ENCODE data around the gene SCYGR5. TPM values are rescaled to one million over a fixed set of nuclear protein-coding genes. Genes with fewer than 3 reads are reported as not detected.

SCYGR5 gene
- total RNA-seq, 3 donors from 2014 or later (not counting 1 experiment from before 2014, with no cell fraction given) = not detected

- Mint-ChIP-seq H3K27me3 (ENCODE audit: low read depth in 2 of 2) (peaks cover 0 to 17% of the 10 kb centered on the region in 2 donors), H3K27ac (no peak overlapping the region), H3K36me3 (no peaks in the 10 kb centered on the region), H3K4me1 (no peaks in the 10 kb centered on the region), H3K4me3 (no peak overlapping the region), H3K9me3 (no peaks in the 10 kb centered on the region)
- no peak for TF ChIP-seq CTCF (IDR thresholded peaks at IDR 0.05)
- H3K27me3 ChIP-seq (ENCODE audit: control insufficient read depth, insufficient read depth, low read length) = no peaks in the 10 kb centered on the region
- DNase-seq (no peak), ATAC-seq (no peak)
- no peaks in the 10 kb centered on the region for H3K36me3 ChIP-seq (ENCODE audit: control insufficient read depth, insufficient read depth, low read length)
- intact Hi-C loops (cut with micrococcal nuclease) = no loop called here
- no peaks in the 10 kb centered on the region for H3K9me3 ChIP-seq (ENCODE audit: control insufficient read depth, insufficient read depth, low read length)
- 72% methylated on average over 5 of the region's 6 CpGs for WGBS (ENCODE audit: insufficient coverage)
- no peaks in the 10 kb centered on the region for H3K4me1 ChIP-seq (ENCODE audit: control insufficient read depth, insufficient read depth, low read length)
- H3K4me3 ChIP-seq (ENCODE audit: low read length) = no peak overlapping the region
- H3K27ac ChIP-seq (ENCODE audit: low read length) = no peak overlapping the region
These were observed 33.8 kb upstream of the SCYGR5 start for GRCh38 chr2:227632827-227633226.

GRCh38 chr2:227634201-227634600, 32.4 kb upstream of the SCYGR5 start:
- H3K9me3 ChIP-seq (ENCODE audit: control insufficient read depth, insufficient read depth, low read length) = no peaks in the 10 kb centered on the region

GRCh38 chr2:227642656-227643055, 23.9 kb upstream of the SCYGR5 start:
- ATAC-seq = no peak
- no peaks in the 10 kb centered on the region for H3K4me1 Mint-ChIP-seq
- Histone ChIP-seq H3K4me3 (ENCODE audit: low read length) (no peak overlapping the region), H3K27ac (ENCODE audit: low read length) (no peak overlapping the region), H3K27me3 (ENCODE audit: control insufficient read depth, insufficient read depth, low read length) (peaks cover 2% of the 10 kb centered on the region), H3K9me3 (ENCODE audit: control insufficient read depth, insufficient read depth, low read length) (no peaks in the 10 kb centered on the region), H3K4me1 (ENCODE audit: control insufficient read depth, insufficient read depth, low read length) (no peaks in the 10 kb centered on the region), H3K36me3 (ENCODE audit: control insufficient read depth, insufficient read depth, low read length) (no peaks in the 10 kb centered on the region)
- no peaks in the 10 kb centered on the region for H3K9me3 Mint-ChIP-seq
- no peak overlapping the region for H3K27ac Mint-ChIP-seq
- H3K27me3 Mint-ChIP-seq (ENCODE audit: low read depth in 2 of 2) = peaks cover 0 to 4% of the 10 kb centered on the region in 2 donors
- intact Hi-C loops (cut with micrococcal nuclease) = no loop called here
- no peak for DNase-seq
- WGBS (ENCODE audit: insufficient coverage) = 51% methylated on average over 2 of the region's 2 CpGs
- no peak overlapping the region for H3K4me3 Mint-ChIP-seq
- no peaks in the 10 kb centered on the region for H3K36me3 Mint-ChIP-seq
- TF ChIP-seq CTCF (IDR thresholded peaks at IDR 0.05) = no peak

More at GRCh38 chr2:227634201-227634600, 32.4 kb upstream of the SCYGR5 start:
- no peaks in the 10 kb centered on the region for H3K9me3 Mint-ChIP-seq
- no peak for TF ChIP-seq CTCF (IDR thresholded peaks at IDR 0.05)
- H3K27ac Mint-ChIP-seq = no peak overlapping the region
- H3K4me1 Mint-ChIP-seq = no peaks in the 10 kb centered on the region
- Histone ChIP-seq H3K27ac (ENCODE audit: low read length) (no peak overlapping the region), H3K36me3 (ENCODE audit: control insufficient read depth, insufficient read depth, low read length) (no peaks in the 10 kb centered on the region), H3K4me1 (ENCODE audit: control insufficient read depth, insufficient read depth, low read length) (no peaks in the 10 kb centered on the region), H3K4me3 (ENCODE audit: low read length) (no peak overlapping the region), H3K27me3 (ENCODE audit: control insufficient read depth, insufficient read depth, low read length) (no peaks in the 10 kb centered on the region)
- no peaks in the 10 kb centered on the region for H3K36me3 Mint-ChIP-seq
- 88% methylated on average over 3 of the region's 3 CpGs for WGBS (ENCODE audit: insufficient coverage)
- intact Hi-C loops (cut with micrococcal nuclease) = no loop called here
- no peak for DNase-seq
- peaks cover 0 to 17% of the 10 kb centered on the region in 2 donors for H3K27me3 Mint-ChIP-seq (ENCODE audit: low read depth in 2 of 2)
- no peak overlapping the region for H3K4me3 Mint-ChIP-seq
- ATAC-seq = no peak

- H3K4me3 ChIP-seq (ENCODE audit: low read length) = no peak overlapping the region
- no peaks in the 10 kb centered on the region for H3K36me3 Mint-ChIP-seq
- peaks cover 0 to 11% of the 10 kb centered on the region in 2 donors for H3K27me3 Mint-ChIP-seq (ENCODE audit: low read depth in 2 of 2)
- H3K4me1 Mint-ChIP-seq = no peaks in the 10 kb centered on the region
- WGBS (ENCODE audit: insufficient coverage) = 93% methylated on average over 5 of the region's 5 CpGs
- no peak overlapping the region for H3K27ac ChIP-seq (ENCODE audit: low read length)
- peaks cover 2% of the 10 kb centered on the region for H3K27me3 ChIP-seq (ENCODE audit: control insufficient read depth, insufficient read depth, low read length)
- ATAC-seq (no peak), DNase-seq (no peak)
- no peak overlapping the region for H3K27ac Mint-ChIP-seq
- H3K36me3 ChIP-seq (ENCODE audit: control insufficient read depth, insufficient read depth, low read length) = no peaks in the 10 kb centered on the region
- H3K4me1 ChIP-seq (ENCODE audit: control insufficient read depth, insufficient read depth, low read length) = no peaks in the 10 kb centered on the region
- TF ChIP-seq CTCF (IDR thresholded peaks at IDR 0.05) = no peak
- H3K9me3 ChIP-seq (ENCODE audit: control insufficient read depth, insufficient read depth, low read length) = no peaks in the 10 kb centered on the region
- no peaks in the 10 kb centered on the region for H3K9me3 Mint-ChIP-seq
- intact Hi-C loops (cut with micrococcal nuclease) = no loop called here
- no peak overlapping the region for H3K4me3 Mint-ChIP-seq
These were observed 22.5 kb upstream of the SCYGR5 start for GRCh38 chr2:227643990-227644551.
